Transverse colon (tissue), 4 donors: ENCODE measurements around the gene ESRRA. TPM values are rescaled to one million over a fixed set of nuclear protein-coding genes. Genes with fewer than 3 reads are reported as not detected.
"Not testable (repeated sequence)": the region's sequence is repeated elsewhere in the genome, so short reads cannot be mapped to it uniquely, and the experiment has no call there.

ENCODE experiments used
- DNase-seq: peaks from one replicate; pipeline ENCODE4 v3.0.0-alpha.2; 2019
- H3K27ac ChIP-seq, 4 donors: fragments of 200-600 bp; sonication (generic); 2 replicates each; pipeline ENCODE4 v1.5.1; 2016 to 2018; ENCODE audit warnings: inconsistent platforms in 4 of 4
- H3K27me3 ChIP-seq: fragments of 200-600 bp; sonication (generic); 2 replicates; pipeline ENCODE4 v1.5.1; 2017; ENCODE audit warnings: inconsistent platforms
- H3K36me3 ChIP-seq, 4 donors: fragments of 200-600 bp; sonication (generic); 2 replicates each; pipeline ENCODE4 v1.5.1; 2017 to 2019; ENCODE audit warnings: inconsistent platforms in 4 of 4
- H3K4me1 ChIP-seq, 4 donors: fragments of 200-600 bp; sonication (generic); 2 replicates each; pipeline ENCODE4 v1.5.1; 2017 to 2020; ENCODE audit warnings: inconsistent platforms in 4 of 4
- H3K4me3 ChIP-seq, 4 donors: fragments of 200-600 bp; sonication (generic); 1 replicate in 1 of 4; 2 replicates in 3 of 4; pipeline versions ENCODE4 v1.5.1 to v1.6.1; 2017 to 2019; ENCODE audit warnings: inconsistent platforms in 4 of 4
- H3K9me3 ChIP-seq, 2 donors: fragments of 200-600 bp; sonication (generic); 2 replicates each; pipeline ENCODE4 v1.5.1; 2017 to 2019; ENCODE audit warnings: inconsistent platforms in 2 of 2
- CTCF ChIP-seq, 5 experiments: fragments of 200-600 bp in 3 of 5; fragments of 450-650 bp in 2 of 5; sonication (generic) in 3 of 5; IDR thresholded peaks; 1 replicate in 2 of 5; 2 replicates in 3 of 5; pipeline ENCODE4 v1.5.1; 2016 to 2017; ENCODE audit warnings: antibody characterized with exemption in 5 of 5, inconsistent platforms in 3 of 5, mild to moderate bottlenecking in 2 of 5, moderate library complexity in 1 of 5
- EP300 ChIP-seq: sonication (generic); formaldehyde crosslinking; IDR thresholded peaks from one replicate; pipeline ENCODE4 v1.6.1; 2017; ENCODE audit warnings: antibody characterized with exemption, low read depth
- POLR2A ChIP-seq: fragments of 450-650 bp; IDR thresholded peaks from one replicate; pipeline ENCODE4 v1.6.1; 2016; ENCODE audit warnings: antibody characterized with exemption, mild to moderate bottlenecking, moderate library complexity
- POLR2AphosphoS5 ChIP-seq, 3 donors: sonication (generic); formaldehyde crosslinking; IDR thresholded peaks; one replicate each; pipeline ENCODE4 v1.6.1; 2016; ENCODE audit warnings: antibody characterized with exemption in 3 of 3
- WGBS, 2 donors: methylation state at CpG; one replicate each; pipeline ENCODE4 v1.1.5; 2018; ENCODE audit warnings: low coverage in 1 of 2; 5-methylcytosine and 5-hydroxymethylcytosine counted together
- in situ Hi-C, 4 donors: fragments of 200-750 bp; cut with MboI; loops; one replicate each; pipeline versions ENCODE4 v1.15.0 to v1.15.1; 2017; ENCODE audit warnings: low sequenced_read_pairs in 3 of 4, low pct_ligation_motif_present in 1 of 4, low pct_unique_long_range_greater_than_20kb in 1 of 4
- intact Hi-C: fragments of 100-400 bp; cut with DNase I; formaldehyde crosslinking; loops from one replicate; pipeline ENCODE4 v1.15.1; 2023; ENCODE audit warnings: low total_unique reads
- total RNA-seq, 4 donors: library from RNA; depleted of rRNA; stranded (reverse); fragments of >200 nt; gene quantifications; one replicate each; pipeline ENCODE4 v1.1.0, GENCODE V29; 2016

ESRRA gene
- total RNA-seq, 4 donors from 2014 or later = 142 to 272 (median 221) TPM

- Histone ChIP-seq H3K4me1 (peaks cover 4 to 29% (median 25%) of the 10 kb centered on the region in 4 donors), H3K36me3 (no peaks in the 10 kb centered on the region), H3K4me3 (peak overlapping the region in 3 of 4 donors; percentile 56 to 81 (median 65)), H3K27me3 (peaks cover 1% of the 10 kb centered on the region), H3K27ac (peak overlapping the region; percentile 90 to 99 (median 98)), H3K9me3 (no peaks in the 10 kb centered on the region)
- intact Hi-C loops (no loop called here), in situ Hi-C loops (no loop called here)
- DNase-seq = peak; percentile 65
- WGBS, 2 donors = 61% methylated on average over 7 of the region's 15 CpGs; no CpG with 5 or more reads in 1 of the 2 donors
- TF ChIP-seq POLR2A = no peak
- no peak for TF ChIP-seq EP300
- no peak for TF ChIP-seq POLR2AphosphoS5 (IDR thresholded peaks at IDR 0.05)
- TF ChIP-seq CTCF (IDR thresholded peaks at IDR 0.05) = no peak
Observed at GRCh38 chr11:64306876-64307622, 1.7 kb downstream of the ESRRA start.

- DNase-seq, H3K9me3 ChIP-seq, intact Hi-C loops, H3K27me3 ChIP-seq, in situ Hi-C loops, H3K36me3 ChIP-seq: not testable (repeated sequence)
- Histone ChIP-seq H3K4me3 (peak overlapping the region in 1 of 4 donors; percentile 65), H3K27ac (peak overlapping the region in 3 of 4 donors; percentile 90 to 99 (median 96)), H3K4me1 (peaks cover 4 to 35% (median 25%) of the 10 kb centered on the region in 4 donors)
- WGBS, 2 donors = 59% methylated on average over 5 of the region's 5 CpGs; no CpG with 5 or more reads in 1 of the 2 donors
Observed at GRCh38 chr11:64307795-64308194, 2.5 kb downstream of the ESRRA start.

- no peak for DNase-seq
- TF ChIP-seq POLR2AphosphoS5 (IDR thresholded peaks at IDR 0.05) (no peak), CTCF (IDR thresholded peaks at IDR 0.05) (no peak), EP300 (no peak), POLR2A (no peak)
- in situ Hi-C loops (no loop called here), intact Hi-C loops (no loop called here)
- Histone ChIP-seq H3K27ac (peak overlapping the region in 3 of 4 donors; percentile 51 to 68 (median 62)), H3K27me3 (no peaks in the 10 kb centered on the region), H3K9me3 (no peaks in the 10 kb centered on the region), H3K4me3 (no peak overlapping the region), H3K36me3 (peaks cover 0 to 11% (median 3%) of the 10 kb centered on the region in 4 donors), H3K4me1 (peaks cover 4 to 29% (median 13%) of the 10 kb centered on the region in 4 donors)
- 83 to 89% methylated on average over 1 to 10 of the region's 10 CpGs for WGBS, 2 donors
Observed at GRCh38 chr11:64312947-64313346, 7.6 kb downstream of the ESRRA start.

- DNase-seq = peak; percentile 47
- peak overlapping the region; percentile 34 to 68 (median 56) for H3K27ac ChIP-seq
- no peaks in the 10 kb centered on the region for H3K9me3 ChIP-seq
- no peaks in the 10 kb centered on the region for H3K27me3 ChIP-seq
- H3K36me3 ChIP-seq = peaks cover 0 to 11% (median 3%) of the 10 kb centered on the region in 4 donors
- intact Hi-C loops = no loop called here
- H3K4me3 ChIP-seq = no peak overlapping the region
- 67% methylated on average over 1 to 11 of the region's 18 CpGs for WGBS, 2 donors
- TF ChIP-seq POLR2AphosphoS5 (IDR thresholded peaks at IDR 0.05) (peak in 1 of 3 donors; percentile 23), POLR2A (no peak)
- in situ Hi-C loops = no loop called here
- H3K4me1 ChIP-seq = peaks cover 4 to 28% (median 14%) of the 10 kb centered on the region in 4 donors
Observed at GRCh38 chr11:64313491-64314145, 8.3 kb downstream of the ESRRA start.

- TF ChIP-seq CTCF (IDR thresholded peaks at IDR 0.05) (peak in 1 of 5 experiments; percentile 27), POLR2AphosphoS5 (IDR thresholded peaks at IDR 0.05) (no peak)
- H3K4me1 ChIP-seq = peaks cover 4 to 34% (median 21%) of the 10 kb centered on the region in 4 donors
- no peaks in the 10 kb centered on the region for H3K27me3 ChIP-seq
- intact Hi-C loops (no loop called here), in situ Hi-C loops (no loop called here)
- 68% methylated on average over 18 of the region's 19 CpGs; no CpG with 5 or more reads in 1 of the 2 donors for WGBS, 2 donors
- peak overlapping the region; percentile 34 to 68 (median 56) for H3K27ac ChIP-seq
- no peak overlapping the region for H3K4me3 ChIP-seq
- peaks cover 0 to 11% (median 3%) of the 10 kb centered on the region in 4 donors for H3K36me3 ChIP-seq
- H3K9me3 ChIP-seq = no peaks in the 10 kb centered on the region
- DNase-seq = no peak
Observed at GRCh38 chr11:64314146-64314804, 9.0 kb downstream of the ESRRA start.
